GM18873 (cell line): Measurements from ENCODE around the gene CSTA.

Source experiments
- ATAC-seq: cut with Tn5 transposase; IDR thresholded peaks from one replicate; pipeline ENCODE4 v1.9.1; 2021; ENCODE audit warnings: mild to moderate bottlenecking, moderate library complexity, moderate number of reproducible peaks; ENCODE audit not compliant: unreplicated experiment, low FRiP score

Gene CSTA

GRCh38 chr3:122324871-122325323, at the start of gene CSTA:
Gene CSTA, plus strand, starts transcription at chr3:122325248. Its CDS starts 45 bp downstream, at chr3:122325293.
- no peak for ATAC-seq

DNA sequence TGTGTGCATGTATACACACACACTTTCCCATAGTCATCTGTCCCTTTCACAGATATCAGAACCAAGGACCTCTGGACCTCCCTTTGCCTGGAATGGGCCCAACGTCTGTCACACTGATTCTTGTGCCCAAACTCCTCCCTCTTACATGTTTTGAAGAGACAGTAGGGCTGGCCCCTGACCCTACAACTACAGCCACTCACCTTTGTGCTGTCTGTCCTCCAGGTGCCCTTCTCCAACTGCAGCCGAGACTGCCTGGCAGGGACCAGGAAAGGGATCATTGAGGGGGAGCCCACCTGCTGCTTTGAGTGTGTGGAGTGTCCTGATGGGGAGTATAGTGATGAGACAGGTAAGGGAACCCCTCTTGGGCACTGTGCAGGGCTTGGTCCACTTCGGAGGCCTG, 43.2 kb upstream of the CSTA start:
- no peak for ATAC-seq

- ATAC-seq = no peak
Observed at GRCh38 chr3:122283796-122284445, 41.1 kb upstream of the CSTA start.

DNA sequence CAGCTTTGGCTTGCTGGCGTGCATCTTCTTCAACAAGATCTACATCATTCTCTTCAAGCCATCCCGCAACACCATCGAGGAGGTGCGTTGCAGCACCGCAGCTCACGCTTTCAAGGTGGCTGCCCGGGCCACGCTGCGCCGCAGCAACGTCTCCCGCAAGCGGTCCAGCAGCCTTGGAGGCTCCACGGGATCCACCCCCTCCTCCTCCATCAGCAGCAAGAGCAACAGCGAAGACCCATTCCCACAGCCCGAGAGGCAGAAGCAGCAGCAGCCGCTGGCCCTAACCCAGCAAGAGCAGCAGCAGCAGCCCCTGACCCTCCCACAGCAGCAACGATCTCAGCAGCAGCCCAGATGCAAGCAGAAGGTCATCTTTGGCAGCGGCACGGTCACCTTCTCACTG, 40.6 kb upstream of the CSTA start:
- no peak for ATAC-seq

DNA sequence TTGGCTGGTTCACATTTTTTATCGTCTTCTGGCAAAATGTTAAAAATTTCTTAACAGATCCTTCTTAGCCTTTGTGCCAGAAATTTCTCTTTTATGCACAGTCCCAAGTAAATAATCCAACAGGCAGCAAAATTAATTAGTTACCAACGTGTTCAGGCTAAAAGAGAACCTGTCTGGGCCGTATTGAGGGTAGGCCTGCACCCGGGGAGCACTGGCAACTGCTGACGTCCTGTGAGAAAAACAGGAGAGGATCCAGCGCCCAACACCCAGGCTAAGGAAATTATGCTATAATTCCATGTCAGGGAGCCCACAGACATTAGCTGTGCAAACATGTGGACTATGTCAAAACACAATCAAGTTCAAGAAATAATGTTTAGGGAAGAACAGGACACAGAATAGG, 30.7 kb upstream of the CSTA start:
- no peak for ATAC-seq

- no peak for ATAC-seq
Observed at GRCh38 chr3:122295266-122296062, 29.6 kb upstream of the CSTA start.

GRCh38 chr3:122298239-122298638, 26.8 kb upstream of the CSTA start:
- ATAC-seq = no peak

DNA sequence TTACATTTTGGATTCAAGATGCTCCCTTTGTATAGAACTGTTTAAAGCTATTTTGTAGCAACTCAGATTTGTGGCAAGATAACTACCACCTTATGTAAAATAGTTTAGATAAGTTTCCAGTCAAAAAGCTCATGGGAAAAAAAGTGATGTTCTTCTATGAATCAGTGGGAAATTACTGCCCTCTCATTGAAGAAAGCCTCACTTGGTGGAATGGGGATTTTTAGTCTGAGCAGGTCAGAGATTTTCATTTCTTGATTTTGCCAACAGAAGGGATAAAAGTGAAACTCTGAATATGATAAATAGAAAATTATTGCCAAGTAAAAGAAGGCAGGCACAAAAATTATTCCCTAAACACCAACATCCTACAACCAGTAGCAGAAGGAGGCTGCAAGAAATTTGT, 25.8 kb upstream of the CSTA start:
- no peak for ATAC-seq

GRCh38 chr3:122299872-122300460, 25.1 kb upstream of the CSTA start:
- no peak for ATAC-seq

GRCh38 chr3:122301063-122301462, 24.0 kb upstream of the CSTA start:
- no peak for ATAC-seq

DNA sequence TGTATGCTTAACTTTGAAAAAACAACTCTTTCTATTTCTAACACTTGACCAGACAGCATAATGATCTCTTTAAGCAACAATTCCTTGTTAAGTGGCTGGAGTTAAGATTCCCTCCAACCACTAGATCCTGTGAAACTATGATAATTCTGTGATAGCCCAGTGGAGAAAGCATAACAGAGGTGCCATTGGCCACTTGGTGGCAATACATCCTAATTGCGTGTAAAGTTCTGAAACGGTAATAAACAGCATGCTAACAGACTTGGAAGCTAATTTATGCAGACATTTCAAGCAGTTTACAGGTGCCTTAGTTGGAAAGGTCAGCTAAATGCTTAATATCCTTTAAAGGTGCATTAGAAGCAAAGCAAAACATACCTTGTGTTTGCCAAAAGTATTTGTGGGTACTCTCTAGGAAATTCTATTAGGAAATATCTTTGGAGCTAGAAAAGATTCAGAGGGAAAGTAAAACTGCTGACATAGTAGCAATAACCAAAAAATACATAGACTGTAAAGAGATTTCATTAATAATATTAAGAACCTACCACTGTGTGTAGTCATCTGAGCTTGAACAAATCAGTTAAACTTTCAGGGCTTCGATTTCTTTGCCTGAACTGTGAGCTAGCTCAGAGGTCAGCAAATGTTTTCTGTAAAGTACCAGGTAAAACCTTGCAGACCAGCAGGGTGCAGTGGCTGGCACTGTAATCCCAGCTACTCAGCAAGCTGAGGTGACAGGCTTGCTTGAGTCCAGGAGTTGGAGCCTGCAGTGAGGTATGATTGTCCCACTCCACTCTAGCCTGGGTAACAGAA, 19.0 kb upstream of the CSTA start:
- ATAC-seq = no peak

DNA sequence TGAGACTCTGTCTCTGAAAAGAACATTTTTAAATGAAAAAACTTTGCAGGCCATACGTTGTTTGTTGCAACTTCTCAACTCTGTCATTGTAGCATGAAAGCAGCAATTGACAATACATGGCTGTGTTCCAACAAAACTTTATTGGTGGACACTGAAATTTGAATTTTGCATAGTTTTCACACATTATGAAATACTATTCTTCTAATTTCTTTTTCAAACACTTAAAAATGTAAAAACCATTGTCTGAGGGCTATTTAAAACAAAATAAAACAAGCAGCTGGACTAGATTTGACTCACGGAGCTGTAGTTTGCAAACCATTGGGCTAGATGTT, 18.5 kb upstream of the CSTA start:
- no peak for ATAC-seq

GRCh38 chr3:122307094-122307687, 17.9 kb upstream of the CSTA start:
- no peak for ATAC-seq

GRCh38 chr3:122307976-122308375, 17.1 kb upstream of the CSTA start:
- ATAC-seq = no peak

DNA sequence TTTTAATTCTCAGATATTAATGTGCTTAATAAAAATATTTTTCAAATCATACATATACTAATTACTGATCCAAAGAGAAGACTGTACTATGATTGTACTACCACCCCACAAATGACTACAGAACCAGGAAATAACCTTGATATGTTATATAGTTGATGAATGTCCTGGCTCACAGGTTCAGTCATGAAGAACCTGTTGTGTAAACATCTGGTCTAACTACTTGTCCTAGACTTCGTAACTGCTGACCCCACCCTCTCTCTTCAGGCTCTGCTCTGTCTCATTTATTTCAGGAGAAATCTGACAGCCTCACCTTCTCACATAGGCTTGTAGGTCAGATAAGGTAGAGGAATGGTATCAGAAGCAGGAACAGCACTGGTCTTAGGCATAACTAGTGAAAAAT, 14.7 kb upstream of the CSTA start:
- ATAC-seq = no peak

DNA sequence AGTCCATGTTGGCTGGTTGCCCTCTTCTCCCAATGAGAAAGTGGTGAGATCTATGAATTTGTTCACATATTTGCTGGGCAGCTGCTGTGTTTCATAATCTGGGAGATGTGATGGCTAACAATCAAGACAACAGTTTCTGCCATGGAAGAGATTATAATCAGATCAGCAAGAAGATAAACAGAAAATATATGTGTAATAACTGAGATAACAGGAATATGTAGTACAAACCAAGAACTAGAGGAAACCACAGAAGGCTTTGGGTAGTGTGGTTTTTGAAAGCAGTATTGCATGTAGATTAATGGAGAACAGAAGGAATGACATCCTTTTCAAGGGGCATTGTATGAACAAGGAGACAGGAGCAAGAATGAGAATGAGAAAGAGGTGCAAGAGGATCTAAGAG, 12.2 kb upstream of the CSTA start:
- ATAC-seq = no peak

DNA sequence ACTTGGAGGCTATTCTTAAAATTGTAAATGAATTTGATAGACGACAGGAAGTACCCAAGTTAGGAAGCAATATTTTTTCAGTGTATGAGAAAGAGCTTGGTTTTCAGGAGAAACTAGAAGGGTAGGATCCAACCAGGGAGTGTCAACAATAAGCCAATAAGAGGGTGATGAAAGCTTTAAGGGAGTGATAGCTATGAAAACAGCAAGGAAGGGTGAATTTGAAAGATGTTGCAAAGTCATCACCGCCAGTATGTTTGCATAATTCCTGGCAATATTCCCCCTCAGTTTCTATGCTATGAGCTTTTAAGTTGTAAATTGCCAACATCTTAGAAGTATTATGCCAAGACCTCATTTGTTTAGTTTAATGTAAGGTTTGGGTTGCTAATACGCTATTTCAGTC, 11.8 kb upstream of the CSTA start:
- ATAC-seq = no peak

DNA sequence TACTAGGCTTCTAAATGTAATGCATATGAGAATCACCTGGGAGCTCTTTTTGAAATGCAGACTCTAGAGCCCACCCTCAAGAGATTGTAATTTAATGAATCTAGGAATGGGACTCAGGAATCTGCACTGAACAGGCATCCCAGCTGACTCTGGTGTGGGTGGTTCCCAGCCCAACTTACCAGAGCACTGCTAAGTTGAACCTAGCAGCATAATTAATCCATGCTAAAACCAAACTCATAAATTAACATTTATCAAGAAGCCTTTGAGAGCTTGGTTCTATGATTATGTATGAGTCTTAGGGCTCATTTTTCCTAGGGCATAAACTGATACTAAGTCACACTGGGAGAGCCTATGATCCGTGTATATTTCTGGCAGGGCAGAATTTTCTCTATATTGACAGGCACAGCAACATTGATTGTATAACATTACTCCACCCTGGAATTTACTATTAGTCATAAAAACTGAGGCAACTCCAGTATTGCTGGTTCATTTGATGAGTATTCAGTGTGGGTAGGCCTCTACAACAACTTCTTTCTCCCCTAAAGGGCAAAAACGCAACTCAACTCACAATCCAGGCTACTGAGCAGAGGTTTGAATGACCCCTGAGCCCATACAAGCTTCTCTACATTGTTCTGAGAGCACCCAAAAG, 10.7 kb upstream of the CSTA start:
- no peak for ATAC-seq

DNA sequence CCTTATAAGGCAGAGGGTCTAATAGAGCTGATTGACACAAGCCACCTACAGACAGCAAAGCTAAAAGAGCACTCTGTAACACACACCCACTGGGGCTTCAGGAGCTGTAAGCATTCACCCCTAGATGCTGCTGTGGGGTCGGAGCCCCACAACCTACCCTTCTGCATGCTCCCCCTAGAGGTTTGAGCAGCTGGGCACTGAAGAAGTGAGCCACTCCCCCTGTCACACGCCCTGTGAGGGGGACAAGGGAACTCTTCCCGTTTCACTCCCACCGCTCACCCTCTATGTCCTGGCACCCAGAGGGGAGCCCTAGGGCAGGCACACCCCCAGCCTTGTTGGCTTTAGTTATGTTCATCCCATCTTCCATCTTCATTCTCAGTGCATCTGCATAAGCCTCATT, 9.4 kb upstream of the CSTA start:
- no peak for ATAC-seq

GRCh38 chr3:122316368-122316767, 8.7 kb upstream of the CSTA start:
- no peak for ATAC-seq
